ENCODE results near the gene PDE11A.
"Not testable (repeated sequence)": the region's sequence is repeated elsewhere in the genome, so short reads cannot be mapped to it uniquely, and the experiment has no call there.

PDE11A gene

DNA sequence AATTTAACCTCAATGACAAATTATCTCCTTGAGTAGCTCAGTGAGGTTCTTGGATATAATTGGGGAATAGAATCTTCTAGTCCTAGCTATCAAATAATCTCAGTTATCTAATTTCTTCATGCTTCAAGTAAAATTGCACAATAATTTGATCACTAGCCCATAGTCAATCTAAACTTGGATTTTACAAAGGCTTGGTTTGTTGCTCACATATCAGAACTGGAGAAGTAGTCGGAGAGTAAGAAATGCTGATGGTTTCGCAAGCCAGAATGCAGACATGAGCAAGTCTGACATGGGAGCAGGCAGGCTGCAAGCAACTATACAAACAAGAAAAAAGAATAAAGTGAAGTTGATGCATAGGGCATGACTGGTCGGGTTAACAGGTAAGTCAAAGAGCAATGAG is 11.7 kb upstream of the PDE11A start:
- Histone ChIP-seq H3K79me2 (ENCODE audit: insufficient read depth, low read length) (no peaks in the 10 kb centered on the region), H3F3A (ENCODE audit: insufficient read depth) (no peaks in the 10 kb centered on the region), H4K20me1 (ENCODE audit: low read depth, low read length) (no peaks in the 10 kb centered on the region), H3K36me3 (ENCODE audit: low read length) (no peaks in the 10 kb centered on the region), H2AFZ (ENCODE audit: low read depth, low read length, severe bottlenecking) (no peak overlapping the region), H3K4me2 (ENCODE audit: low read depth, low read length, poor library complexity, severe bottlenecking) (no peak overlapping the region), H3K4me3 (ENCODE audit: insufficient read depth, low read length, poor library complexity, severe bottlenecking) (no peak overlapping the region), H3K27ac (ENCODE audit: low read depth, low read length) (no peak overlapping the region), H3K27me3 (ENCODE audit: low read length) (no peaks in the 10 kb centered on the region), H3K9me2 (replicated peaks; ENCODE audit: insufficient read depth, low read length) (no peaks in the 10 kb centered on the region), H3K9me3 (ENCODE audit: insufficient read depth, low read length) (no peaks in the 10 kb centered on the region), H3K9ac (ENCODE audit: low read length) (no peak overlapping the region)
- TF ChIP-seq CTCF (IDR thresholded peaks at IDR 0.05; ENCODE audit: insufficient read depth, low read length, poor library complexity, severe bottlenecking) (no peak), EZH2phosphoT487 (conservative IDR thresholded peaks at IDR 0.05; ENCODE audit: low read length) (no peak)

- Histone ChIP-seq H3K36me3 (ENCODE audit: low read length) (no peaks in the 10 kb centered on the region), H3K9me3 (ENCODE audit: insufficient read depth, low read length) (no peaks in the 10 kb centered on the region), H2AFZ (ENCODE audit: low read depth, low read length, severe bottlenecking) (no peak overlapping the region), H3K9me2 (replicated peaks; ENCODE audit: insufficient read depth, low read length) (no peaks in the 10 kb centered on the region), H3K4me3 (ENCODE audit: insufficient read depth, low read length, poor library complexity, severe bottlenecking) (no peak overlapping the region), H3K79me2 (ENCODE audit: insufficient read depth, low read length) (no peaks in the 10 kb centered on the region), H3K27ac (ENCODE audit: low read depth, low read length) (no peak overlapping the region), H3K27me3 (ENCODE audit: low read length) (no peaks in the 10 kb centered on the region), H3F3A (ENCODE audit: insufficient read depth) (no peaks in the 10 kb centered on the region), H3K9ac (ENCODE audit: low read length) (no peak overlapping the region), H3K4me2 (ENCODE audit: low read depth, low read length, poor library complexity, severe bottlenecking) (no peak overlapping the region), H4K20me1 (ENCODE audit: low read depth, low read length) (no peaks in the 10 kb centered on the region)
- TF ChIP-seq CTCF (IDR thresholded peaks at IDR 0.05; ENCODE audit: insufficient read depth, low read length, poor library complexity, severe bottlenecking) (no peak), EZH2phosphoT487 (conservative IDR thresholded peaks at IDR 0.05; ENCODE audit: low read length) (no peak)
Measured at GRCh38 chr2:178082408-178083045, 9.9 kb upstream of the PDE11A start.

GRCh38 chr2:178079279-178079678 is 6.7 kb upstream of the PDE11A start:
- H3K79me2 ChIP-seq (ENCODE audit: insufficient read depth, low read length); H4K20me1 ChIP-seq (ENCODE audit: low read depth, low read length); H3K9me3 ChIP-seq (ENCODE audit: insufficient read depth, low read length); H3K9ac ChIP-seq (ENCODE audit: low read length); H3K36me3 ChIP-seq (ENCODE audit: low read length); H3K4me2 ChIP-seq (ENCODE audit: low read depth, low read length, poor library complexity, severe bottlenecking); H3K4me3 ChIP-seq (ENCODE audit: insufficient read depth, low read length, poor library complexity, severe bottlenecking); H3K9me2 ChIP-seq (replicated peaks; ENCODE audit: insufficient read depth, low read length); H3F3A ChIP-seq (ENCODE audit: insufficient read depth); H3K27ac ChIP-seq (ENCODE audit: low read depth, low read length); H3K27me3 ChIP-seq (ENCODE audit: low read length); H2AFZ ChIP-seq (ENCODE audit: low read depth, low read length, severe bottlenecking): not testable (repeated sequence)

GRCh38 chr2:178076130-178076529 is 3.6 kb upstream of the PDE11A start:
- TF ChIP-seq CTCF (IDR thresholded peaks at IDR 0.05; ENCODE audit: insufficient read depth, low read length, poor library complexity, severe bottlenecking) (no peak), EZH2phosphoT487 (conservative IDR thresholded peaks at IDR 0.05; ENCODE audit: low read length) (no peak)
- H3K27ac ChIP-seq (ENCODE audit: low read depth, low read length), result no peak overlapping the region
- H3K4me2 ChIP-seq (ENCODE audit: low read depth, low read length, poor library complexity, severe bottlenecking), result no peak overlapping the region
- H3K79me2 ChIP-seq (ENCODE audit: insufficient read depth, low read length), result no peaks in the 10 kb centered on the region
- H3F3A ChIP-seq (ENCODE audit: insufficient read depth), result no peaks in the 10 kb centered on the region
- H3K9me2 ChIP-seq (replicated peaks; ENCODE audit: insufficient read depth, low read length), result no peaks in the 10 kb centered on the region
- H4K20me1 ChIP-seq (ENCODE audit: low read depth, low read length), result no peaks in the 10 kb centered on the region
- no peak overlapping the region for H2AFZ ChIP-seq (ENCODE audit: low read depth, low read length, severe bottlenecking)
- no peaks in the 10 kb centered on the region for H3K36me3 ChIP-seq (ENCODE audit: low read length)
- H3K9ac ChIP-seq (ENCODE audit: low read length), result no peak overlapping the region
- H3K9me3 ChIP-seq (ENCODE audit: insufficient read depth, low read length), result no peaks in the 10 kb centered on the region
- no peaks in the 10 kb centered on the region for H3K27me3 ChIP-seq (ENCODE audit: low read length)
- no peak overlapping the region for H3K4me3 ChIP-seq (ENCODE audit: insufficient read depth, low read length, poor library complexity, severe bottlenecking)

All from SU-DHL-6 (cell line).